ENCODE data around the gene ABCA2. TPM values are rescaled to one million over a fixed set of nuclear protein-coding genes. Genes with fewer than 3 reads are reported as not detected.

ABCA2 gene
- total RNA-seq, 1 donor from 2014 or later: 16.2 TPM

GRCh38 chr9:136969150-136969549, 58.9 kb downstream of the ABCA2 start:
- peaks cover 4% of the 10 kb centered on the region for H3K4me1 ChIP-seq (ENCODE audit: insufficient read depth, low read length)
- H4K20me1 ChIP-seq (ENCODE audit: insufficient read depth, low read length): no peaks in the 10 kb centered on the region
- no peak overlapping the region for H3K27ac Mint-ChIP-seq (ENCODE audit: unreplicated experiment)
- no peak for DNase-seq (ENCODE audit: low read depth)
- H3K27ac ChIP-seq (ENCODE audit: low read depth, low read length): no peak overlapping the region
- no peak overlapping the region for H3K4me3 ChIP-seq (ENCODE audit: insufficient read depth, low read depth, low read length)
- no peak overlapping the region for H3K9ac ChIP-seq (ENCODE audit: low read length)
- TF ChIP-seq CTCF (IDR thresholded peaks at IDR 0.05; ENCODE audit: insufficient read depth, low read depth, low read length) (no peak), EZH2 (IDR thresholded peaks at IDR 0.05; ENCODE audit: insufficient read depth, low read length) (no peak)
- no peak for FAIRE-seq
- H3K4me1 Mint-ChIP-seq (ENCODE audit: low read depth, unreplicated experiment): no peaks in the 10 kb centered on the region
- H3K4me3 Mint-ChIP-seq (ENCODE audit: unreplicated experiment): no peak overlapping the region
- H3K4me2 ChIP-seq (ENCODE audit: low read length): no peak overlapping the region
- H3K36me3 Mint-ChIP-seq (ENCODE audit: low read depth, unreplicated experiment): no peaks in the 10 kb centered on the region
- no peak overlapping the region for H2AFZ ChIP-seq (ENCODE audit: low read depth, low read length)
- H3K9me3 Mint-ChIP-seq (ENCODE audit: unreplicated experiment): no peaks in the 10 kb centered on the region
- H3K9me3 ChIP-seq (ENCODE audit: insufficient read depth, low read depth, low read length): no peaks in the 10 kb centered on the region
- peaks cover 9% of the 10 kb centered on the region for H3K27me3 Mint-ChIP-seq (ENCODE audit: low read depth, unreplicated experiment)
- no peaks in the 10 kb centered on the region for H3K27me3 ChIP-seq (ENCODE audit: insufficient read depth, low read length)
- H3K36me3 ChIP-seq (ENCODE audit: insufficient read depth, low read length): no peaks in the 10 kb centered on the region
- no peaks in the 10 kb centered on the region for H3K79me2 ChIP-seq (ENCODE audit: insufficient read depth, low read length)

DNA sequence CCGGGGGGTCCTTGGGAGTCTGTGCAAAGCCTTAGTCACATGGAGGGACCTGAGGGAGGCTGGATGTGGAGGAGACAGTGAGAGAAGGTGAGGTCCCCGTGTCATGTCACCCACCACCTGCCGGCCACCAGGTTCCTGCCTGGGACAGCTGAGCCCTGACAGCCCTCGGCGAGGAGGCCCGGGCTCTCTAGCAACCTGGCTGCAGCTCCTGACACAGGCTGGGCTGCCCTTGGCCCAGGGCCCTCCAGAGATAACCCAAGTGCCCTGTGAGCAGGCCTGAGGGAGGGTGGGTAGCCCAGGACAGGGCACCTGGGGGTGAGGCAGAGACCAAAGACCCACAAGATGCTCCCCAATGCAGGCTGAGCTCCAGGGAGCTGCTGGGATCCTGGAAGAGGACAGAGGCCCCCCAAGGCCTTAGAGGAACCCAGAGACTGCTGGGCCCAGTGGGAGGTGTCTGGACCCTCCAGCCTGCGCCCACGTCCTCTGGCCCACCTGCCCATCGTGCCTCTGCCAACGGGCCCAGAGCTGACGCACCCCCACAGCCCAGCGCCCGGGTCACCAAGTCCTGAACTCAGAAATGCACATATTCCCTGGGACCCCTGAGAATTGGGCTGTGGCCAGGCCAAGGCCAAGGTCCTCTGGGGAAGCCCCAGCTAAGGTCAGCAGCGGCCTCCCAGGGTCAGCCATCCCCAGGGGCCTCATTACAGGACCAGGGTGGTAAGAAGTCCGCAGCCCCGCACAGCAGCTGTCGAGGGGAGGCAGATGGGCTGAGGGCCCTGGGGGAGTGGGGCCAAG, 59.5 kb downstream of the ABCA2 start:
- H4K20me1 ChIP-seq (ENCODE audit: insufficient read depth, low read length): no peaks in the 10 kb centered on the region
- no peak overlapping the region for H3K4me3 Mint-ChIP-seq (ENCODE audit: unreplicated experiment)

More for the DNA sequence above, 59.5 kb downstream of the ABCA2 start:
- Histone ChIP-seq H3K9ac (ENCODE audit: low read length) (no peak overlapping the region), H3K36me3 (ENCODE audit: insufficient read depth, low read length) (no peaks in the 10 kb centered on the region), H3K4me3 (ENCODE audit: insufficient read depth, low read depth, low read length) (no peak overlapping the region), H3K27ac (ENCODE audit: low read depth, low read length) (no peak overlapping the region), H3K4me2 (ENCODE audit: low read length) (no peak overlapping the region), H3K9me3 (ENCODE audit: insufficient read depth, low read depth, low read length) (no peaks in the 10 kb centered on the region), H3K79me2 (ENCODE audit: insufficient read depth, low read length) (no peaks in the 10 kb centered on the region), H2AFZ (ENCODE audit: low read depth, low read length) (no peak overlapping the region), H3K4me1 (ENCODE audit: insufficient read depth, low read length) (peaks cover 4% of the 10 kb centered on the region), H3K27me3 (ENCODE audit: insufficient read depth, low read length) (no peaks in the 10 kb centered on the region)
- FAIRE-seq (no peak), DNase-seq (ENCODE audit: low read depth) (no peak)
- H3K9me3 Mint-ChIP-seq (ENCODE audit: unreplicated experiment): no peaks in the 10 kb centered on the region
- no peak for TF ChIP-seq CTCF (IDR thresholded peaks at IDR 0.05; ENCODE audit: insufficient read depth, low read depth, low read length)
- no peak for TF ChIP-seq EZH2 (IDR thresholded peaks at IDR 0.05; ENCODE audit: insufficient read depth, low read length)
- no peaks in the 10 kb centered on the region for H3K4me1 Mint-ChIP-seq (ENCODE audit: low read depth, unreplicated experiment)
- no peaks in the 10 kb centered on the region for H3K36me3 Mint-ChIP-seq (ENCODE audit: low read depth, unreplicated experiment)
- H3K27ac Mint-ChIP-seq (ENCODE audit: unreplicated experiment): no peak overlapping the region
- peaks cover 9% of the 10 kb centered on the region for H3K27me3 Mint-ChIP-seq (ENCODE audit: low read depth, unreplicated experiment)
